Neuronal stem cell (in vitro differentiated cells): ENCODE data around the gene MUSK. TPM values are rescaled to one million over a fixed set of nuclear protein-coding genes. Genes with fewer than 3 reads are reported as not detected.

Experiments used
- DNase-seq: peaks from one replicate; pipeline ENCODE4 v3.0.0-alpha.2; 2013; ENCODE audit warnings: low spot score
- H2AFZ ChIP-seq: one replicate; pipeline ENCODE4 v1.6.1; 2013; ENCODE audit warnings: mild to moderate bottlenecking, low read length, inconsistent platforms
- H2AK5ac ChIP-seq: 2 replicates; pipeline ENCODE4 v1.6.1; 2013; ENCODE audit warnings: low read depth, mild to moderate bottlenecking, inconsistent platforms, low read length, moderate library complexity, mixed read lengths
- H2BK120ac ChIP-seq: 2 replicates; pipeline ENCODE4 v1.6.1; 2013; ENCODE audit warnings: low read depth, mild to moderate bottlenecking, inconsistent platforms, low read length, moderate library complexity, mixed read lengths
- H2BK12ac ChIP-seq: one replicate; pipeline ENCODE4 v1.6.1; 2013; ENCODE audit warnings: low read length, inconsistent platforms
- H2BK15ac ChIP-seq: 2 replicates; pipeline ENCODE4 v1.6.1; 2013; ENCODE audit warnings: mild to moderate bottlenecking, low read length, inconsistent platforms, mixed read lengths
- H2BK5ac ChIP-seq: one replicate; pipeline ENCODE4 v1.6.1; 2013; ENCODE audit warnings: inconsistent platforms, mild to moderate bottlenecking, low read length, moderate library complexity
- H3K14ac ChIP-seq: one replicate; pipeline ENCODE4 v1.6.1; 2013; ENCODE audit warnings: low read length, inconsistent platforms
- H3K18ac ChIP-seq: 2 replicates; pipeline ENCODE4 v1.6.1; 2013; ENCODE audit warnings: low read length, inconsistent platforms
- H3K23ac ChIP-seq: 2 replicates; pipeline ENCODE4 v1.6.1; 2013; ENCODE audit warnings: low read depth, mild to moderate bottlenecking, mixed read lengths, low read length, inconsistent platforms; ENCODE audit not compliant: poor library complexity
- H3K27ac ChIP-seq: replicated peaks from 3 replicates; pipeline ENCODE4 v1.5.1; 2013; ENCODE audit warnings: low read length, inconsistent platforms
- H3K27me3 ChIP-seq, 3 experiments: 2 replicates each; pipeline ENCODE4 v1.6.1; 2013; ENCODE audit warnings: low read length in 3 of 3, mild to moderate bottlenecking in 2 of 3, inconsistent platforms in 1 of 3, low read depth in 1 of 3, mixed read lengths in 1 of 3, moderate library complexity in 1 of 3; ENCODE audit not compliant: control insufficient read depth in 3 of 3, insufficient read depth in 3 of 3
- H3K36me3 ChIP-seq, 2 donors: replicated peaks in 1 of 2; 2 replicates each; pipeline ENCODE4 v1.6.1; 2013; ENCODE audit warnings: low read length in 2 of 2; ENCODE audit not compliant: control insufficient read depth in 2 of 2, insufficient read depth in 2 of 2
- H3K4ac ChIP-seq: 2 replicates; pipeline ENCODE4 v1.6.1; 2013; ENCODE audit warnings: inconsistent platforms, mild to moderate bottlenecking, low read length, moderate library complexity
- H3K4me1 ChIP-seq, 2 donors: 1 replicate in 1 of 2; 2 replicates in 1 of 2; pipeline ENCODE4 v1.6.1; 2013; ENCODE audit warnings: low read length in 2 of 2, low read depth in 1 of 2; ENCODE audit not compliant: control insufficient read depth in 2 of 2, insufficient read depth in 1 of 2
- H3K4me2 ChIP-seq: one replicate; pipeline ENCODE4 v1.6.1; 2013; ENCODE audit warnings: mild to moderate bottlenecking, low read length, inconsistent platforms; ENCODE audit not compliant: insufficient read depth, poor library complexity, severe bottlenecking
- H3K4me3 ChIP-seq, 2 donors: 2 replicates each; pipeline ENCODE4 v1.5.1; 2013; ENCODE audit warnings: low read length in 2 of 2, mild to moderate bottlenecking in 2 of 2, inconsistent platforms in 1 of 2, moderate library complexity in 1 of 2
- H3K79me1 ChIP-seq: one replicate; pipeline ENCODE4 v1.6.1; 2013; ENCODE audit warnings: low read depth, mild to moderate bottlenecking, inconsistent platforms, low read length, moderate library complexity
- H3K9ac ChIP-seq: one replicate; pipeline ENCODE4 v1.6.1; 2013; ENCODE audit warnings: mild to moderate bottlenecking, low read depth, low read length, inconsistent platforms; ENCODE audit not compliant: poor library complexity
- H3K9me3 ChIP-seq, 2 donors: replicated peaks in 1 of 2; 2 replicates each; pipeline versions ENCODE3 to v1.6.1; 2013; ENCODE audit warnings: low read length in 2 of 2, mild to moderate bottlenecking in 2 of 2, inconsistent platforms in 1 of 2, low read depth in 1 of 2, mixed read lengths in 1 of 2, moderate library complexity in 1 of 2; ENCODE audit not compliant: control insufficient read depth in 2 of 2, insufficient read depth in 1 of 2
- H4K8ac ChIP-seq: one replicate; pipeline ENCODE4 v1.6.1; 2013; ENCODE audit warnings: low read depth, mild to moderate bottlenecking, inconsistent platforms, low read length, moderate library complexity
- H4K91ac ChIP-seq: one replicate; pipeline ENCODE4 v1.6.1; 2013; ENCODE audit warnings: low read length, low read depth, mild to moderate bottlenecking, inconsistent platforms; ENCODE audit not compliant: poor library complexity
- WGBS, 2 donors: extraction: QIAGEN DNeasy Blood & Tissue Kit; methylation state at CpG; one replicate each; pipeline ENCODE4 v1.1.7; 2013; ENCODE audit warnings: missing lambda C conversion rate in 2 of 2, mixed read lengths in 1 of 2; ENCODE audit not compliant: insufficient read length in 2 of 2, insufficient replicate concordance in 1 of 2; ENCODE audit errors: extremely low coverage in 2 of 2; 5-methylcytosine and 5-hydroxymethylcytosine counted together
- small RNA-seq: library from polyadenylated mRNA; stranded (forward); fragments of <200 nt; extraction: miRNeasy Mini kit (QIAGEN cat#:217004); gene quantifications from one replicate; pipeline ENCODE3, GENCODE V24; 2013; ENCODE audit not compliant: insufficient read depth

Gene MUSK

GRCh38 chr9:110846215-110846614 lies 177.6 kb downstream of the MUSK start:
- Histone ChIP-seq H3K23ac (no peak overlapping the region), H3K4me2 (no peak overlapping the region), H3K27me3 (no peaks in the 10 kb centered on the region), H3K9ac (no peak overlapping the region), H2BK15ac (no peak overlapping the region), H2AK5ac (no peak overlapping the region), H3K27ac (no peak overlapping the region), H2BK12ac (no peak overlapping the region), H2BK5ac (no peak overlapping the region), H3K9me3 (peaks cover 0 to 8% of the 10 kb centered on the region in 2 donors), H3K18ac (no peak overlapping the region), H2BK120ac (no peak overlapping the region), H4K91ac (no peak overlapping the region), H2AFZ (no peak overlapping the region), H3K4me3 (no peak overlapping the region), H3K36me3 (no peaks in the 10 kb centered on the region), H3K79me1 (no peaks in the 10 kb centered on the region), H3K14ac (no peak overlapping the region), H4K8ac (no peak overlapping the region), H3K4ac (no peak overlapping the region), H3K4me1 (no peaks in the 10 kb centered on the region)
- no peak for DNase-seq
- WGBS, 2 donors, result no CpG with 5 or more reads among the region's 2 CpGs

DNA sequence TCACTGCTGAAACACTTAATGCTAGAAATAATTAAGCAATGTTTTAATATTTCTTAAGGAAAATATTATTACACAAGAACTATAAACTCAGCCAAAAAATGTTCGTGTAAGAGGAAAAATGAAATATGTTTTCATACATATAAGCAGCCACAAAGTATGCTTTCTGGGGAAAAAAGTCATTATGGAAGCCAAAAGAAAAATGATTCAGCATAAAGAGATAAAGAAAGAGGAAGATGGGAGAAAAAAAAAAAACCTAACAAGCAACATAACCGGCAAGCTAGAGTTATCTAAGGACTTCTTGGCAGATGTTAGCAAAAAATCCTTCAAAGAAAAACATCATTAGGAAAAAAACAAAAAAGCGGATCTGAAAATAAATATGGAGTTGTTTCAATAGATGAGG lies 179.1 kb downstream of the MUSK start:
- H3K9me3 ChIP-seq, result peaks cover 0 to 8% of the 10 kb centered on the region in 2 donors
- WGBS, 2 donors, result no CpG with 5 or more reads among the region's 3 CpGs
- H2BK120ac ChIP-seq, result no peak overlapping the region
- no peak overlapping the region for H3K27ac ChIP-seq
- H3K4ac ChIP-seq, result no peak overlapping the region
- H3K27me3 ChIP-seq, result no peaks in the 10 kb centered on the region
- no peak overlapping the region for H3K4me3 ChIP-seq
- H2BK15ac ChIP-seq, result no peak overlapping the region
- H3K4me2 ChIP-seq, result no peak overlapping the region
- DNase-seq, result no peak
- H2BK5ac ChIP-seq, result no peak overlapping the region
- no peak overlapping the region for H3K18ac ChIP-seq
- no peaks in the 10 kb centered on the region for H3K36me3 ChIP-seq
- H3K79me1 ChIP-seq, result no peaks in the 10 kb centered on the region
- no peaks in the 10 kb centered on the region for H3K4me1 ChIP-seq
- no peak overlapping the region for H4K91ac ChIP-seq
- no peak overlapping the region for H4K8ac ChIP-seq
- H2BK12ac ChIP-seq, result no peak overlapping the region
- no peak overlapping the region for H2AK5ac ChIP-seq
- no peak overlapping the region for H2AFZ ChIP-seq
- no peak overlapping the region for H3K23ac ChIP-seq
- H3K9ac ChIP-seq, result no peak overlapping the region
- H3K14ac ChIP-seq, result no peak overlapping the region

- H2AFZ ChIP-seq, result no peak overlapping the region
- H2BK5ac ChIP-seq, result no peak overlapping the region
- peaks cover 3 to 18% of the 10 kb centered on the region in 2 donors for H3K9me3 ChIP-seq
- H3K14ac ChIP-seq, result no peak overlapping the region
- H2AK5ac ChIP-seq, result no peak overlapping the region
- no peak overlapping the region for H3K4me2 ChIP-seq
- no peak for DNase-seq
- H2BK120ac ChIP-seq, result no peak overlapping the region
- no peaks in the 10 kb centered on the region for H3K4me1 ChIP-seq
- H3K79me1 ChIP-seq, result no peaks in the 10 kb centered on the region
- H4K8ac ChIP-seq, result no peak overlapping the region
- no peak overlapping the region for H4K91ac ChIP-seq
- H3K18ac ChIP-seq, result no peak overlapping the region
- H3K23ac ChIP-seq, result no peak overlapping the region
- no peaks in the 10 kb centered on the region for H3K36me3 ChIP-seq
- no CpG with 5 or more reads among the region's 6 CpGs for WGBS, 2 donors
- no peak overlapping the region for H3K9ac ChIP-seq
- no peak overlapping the region for H2BK15ac ChIP-seq
- H3K4me3 ChIP-seq, result no peak overlapping the region
- H3K4ac ChIP-seq, result no peak overlapping the region
- H3K27ac ChIP-seq, result no peak overlapping the region
- no peak overlapping the region for H2BK12ac ChIP-seq
- no peaks in the 10 kb centered on the region for H3K27me3 ChIP-seq
Measured at GRCh38 chr9:110850401-110851135, 182.0 kb downstream of the MUSK start.

Small RNA genes lying within 50 kb of the gene (small RNA-seq; reads per million reads assigned to genes)
- not detected for gene AL513328.1
